AG04450 (cell line): Measurements from ENCODE around the gene NRCAM. TPM values are rescaled to one million over a fixed set of nuclear protein-coding genes. Genes with fewer than 3 reads are reported as not detected.
"Not testable (repeated sequence)": the region's sequence is repeated elsewhere in the genome, so short reads cannot be mapped to it uniquely, and the experiment has no call there.

ENCODE experiments used
- CTCF ChIA-PET: fragments of 300-600, 350-600 bp; formaldehyde crosslinking; extraction: SDS; loops from one replicate; lab custom pipeline; 2022; ENCODE audit warnings: antibody characterized with exemption, inconsistent platforms; lab: Charles Lee
- POLR2A ChIA-PET: fragments of 350-600 bp; formaldehyde crosslinking; extraction: SDS; loops from one replicate; lab custom pipeline; 2021; ENCODE audit warnings: antibody characterized with exemption, inconsistent platforms; lab: Yijun Ruan, JAX
- DNase-seq: peaks from one replicate; pipeline ENCODE4 v3.0.0-alpha.2; 2011; ENCODE audit warnings: low read depth, low spot score
- H3K27ac ChIP-seq: one replicate; pipeline ENCODE4 v1.5.1; 2012; ENCODE audit warnings: low read depth, low read length, control low read depth
- H3K27me3 ChIP-seq: one replicate; pipeline ENCODE4 v1.6.0; 2012; ENCODE audit warnings: low read length; ENCODE audit not compliant: control insufficient read depth, insufficient read depth
- H3K4me3 ChIP-seq: 2 replicates; pipeline ENCODE4 v1.5.1; 2011; ENCODE audit warnings: mild to moderate bottlenecking, low read depth, low read length, control low read depth
- H3K9me3 ChIP-seq: 2 replicates; pipeline ENCODE4 v1.5.1; 2012; ENCODE audit warnings: low read length; ENCODE audit not compliant: control insufficient read depth, insufficient read depth
- polyA plus RNA-seq: library from polyadenylated mRNA; depleted of rRNA; stranded (reverse); fragments of >200 nt; gene quantifications from 2 replicates; pipeline ENCODE4 v1.2.3, GENCODE V29; 2011
- TF ChIP-seq, protein P1 (sequence below): IDR thresholded peaks from 2 replicates; pipeline ENCODE4 v1.5.1; 2011; ENCODE audit warnings: low read depth, low read length, control low read depth, inconsistent platforms

The NRCAM gene
- polyA plus RNA-seq, 1 experiment, result 0.66 TPM

DNA sequence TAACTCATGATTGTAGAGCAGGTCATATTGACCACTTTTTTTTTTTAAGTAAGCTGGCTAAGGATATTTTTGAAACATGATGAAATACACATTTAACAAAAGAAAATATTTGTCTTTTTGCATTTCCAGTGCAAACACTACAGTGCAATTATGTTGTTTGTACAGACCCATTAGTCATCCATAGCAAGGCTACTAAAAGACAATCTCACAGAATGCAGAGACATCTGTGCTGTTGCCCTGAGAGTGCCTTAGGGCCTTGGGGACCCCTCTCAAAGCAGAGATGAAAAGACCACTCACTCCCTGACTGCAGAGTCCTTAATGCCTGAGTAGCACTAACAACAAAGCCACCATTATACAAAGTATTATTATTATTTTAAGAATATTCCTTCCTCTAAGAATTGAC is 104.5 kb downstream of the NRCAM start:
- no peaks in the 10 kb centered on the region for H3K9me3 ChIP-seq
- POLR2A ChIA-PET, result no interaction called here
- H3K27ac ChIP-seq, result no peak overlapping the region
- TF ChIP-seq, protein P1, sequence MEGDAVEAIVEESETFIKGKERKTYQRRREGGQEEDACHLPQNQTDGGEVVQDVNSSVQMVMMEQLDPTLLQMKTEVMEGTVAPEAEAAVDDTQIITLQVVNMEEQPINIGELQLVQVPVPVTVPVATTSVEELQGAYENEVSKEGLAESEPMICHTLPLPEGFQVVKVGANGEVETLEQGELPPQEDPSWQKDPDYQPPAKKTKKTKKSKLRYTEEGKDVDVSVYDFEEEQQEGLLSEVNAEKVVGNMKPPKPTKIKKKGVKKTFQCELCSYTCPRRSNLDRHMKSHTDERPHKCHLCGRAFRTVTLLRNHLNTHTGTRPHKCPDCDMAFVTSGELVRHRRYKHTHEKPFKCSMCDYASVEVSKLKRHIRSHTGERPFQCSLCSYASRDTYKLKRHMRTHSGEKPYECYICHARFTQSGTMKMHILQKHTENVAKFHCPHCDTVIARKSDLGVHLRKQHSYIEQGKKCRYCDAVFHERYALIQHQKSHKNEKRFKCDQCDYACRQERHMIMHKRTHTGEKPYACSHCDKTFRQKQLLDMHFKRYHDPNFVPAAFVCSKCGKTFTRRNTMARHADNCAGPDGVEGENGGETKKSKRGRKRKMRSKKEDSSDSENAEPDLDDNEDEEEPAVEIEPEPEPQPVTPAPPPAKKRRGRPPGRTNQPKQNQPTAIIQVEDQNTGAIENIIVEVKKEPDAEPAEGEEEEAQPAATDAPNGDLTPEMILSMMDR, result no peak
- no peak for DNase-seq
- CTCF ChIA-PET, result no interaction called here
- no peak overlapping the region for H3K4me3 ChIP-seq
- H3K27me3 ChIP-seq, result no peaks in the 10 kb centered on the region

DNA sequence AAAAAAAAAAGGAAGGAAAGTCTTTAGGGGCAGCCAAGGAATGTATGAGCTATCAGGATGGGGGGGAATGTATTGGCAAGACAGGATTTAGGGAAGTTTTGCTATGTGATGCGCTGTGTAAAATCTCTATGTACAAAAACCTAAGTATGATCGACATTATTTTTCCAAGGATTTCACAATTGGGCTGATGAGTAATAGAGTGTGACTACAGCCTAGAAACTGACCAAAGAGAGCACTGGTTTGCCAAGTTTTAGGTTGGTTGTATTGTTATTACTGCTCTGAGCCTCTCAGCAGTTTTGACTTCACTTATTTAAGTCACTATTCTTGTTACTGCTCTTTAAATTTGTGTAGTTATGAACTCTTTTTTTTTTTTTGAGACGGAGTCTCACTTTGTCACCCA is 107.3 kb downstream of the NRCAM start:
- TF ChIP-seq, protein P1, result no peak
- no peak overlapping the region for H3K27ac ChIP-seq
- ChIA-PET CTCF (no interaction called here), POLR2A (no interaction called here)
- H3K27me3 ChIP-seq, result no peaks in the 10 kb centered on the region
- no peak overlapping the region for H3K4me3 ChIP-seq
- no peak for DNase-seq
- H3K9me3 ChIP-seq, result no peaks in the 10 kb centered on the region

DNA sequence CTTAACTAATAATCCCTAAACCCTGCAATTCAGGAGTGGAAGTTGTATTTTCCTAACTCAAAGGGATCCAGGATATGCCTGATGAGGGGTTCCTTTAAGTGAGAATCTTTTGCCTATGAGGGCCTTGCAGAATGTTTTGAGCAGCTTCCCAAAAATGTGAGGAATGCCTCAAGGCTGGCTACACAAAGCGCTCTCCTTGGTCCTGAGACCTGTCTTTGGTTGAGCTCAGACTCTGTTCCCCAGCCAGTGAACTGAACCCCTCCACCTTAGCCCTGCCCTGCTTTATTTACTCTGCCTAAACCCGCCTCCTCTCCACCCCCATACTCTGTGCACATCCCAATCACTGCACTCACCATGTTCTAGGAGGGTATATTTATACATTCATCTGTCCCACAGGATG is 108.6 kb downstream of the NRCAM start:
- no peak for DNase-seq
- TF ChIP-seq, protein P1, result no peak
- Histone ChIP-seq H3K9me3 (no peaks in the 10 kb centered on the region), H3K27me3 (no peaks in the 10 kb centered on the region), H3K27ac (no peak overlapping the region), H3K4me3 (no peak overlapping the region)
- ChIA-PET POLR2A (no interaction called here), CTCF (interaction anchor here (0.7 to 1.0 kb wide), 2 partner anchors 148 to 165 kb away, joined by 3 to 4 read pairs; no protein-coding TSS in a partner anchor)

DNA sequence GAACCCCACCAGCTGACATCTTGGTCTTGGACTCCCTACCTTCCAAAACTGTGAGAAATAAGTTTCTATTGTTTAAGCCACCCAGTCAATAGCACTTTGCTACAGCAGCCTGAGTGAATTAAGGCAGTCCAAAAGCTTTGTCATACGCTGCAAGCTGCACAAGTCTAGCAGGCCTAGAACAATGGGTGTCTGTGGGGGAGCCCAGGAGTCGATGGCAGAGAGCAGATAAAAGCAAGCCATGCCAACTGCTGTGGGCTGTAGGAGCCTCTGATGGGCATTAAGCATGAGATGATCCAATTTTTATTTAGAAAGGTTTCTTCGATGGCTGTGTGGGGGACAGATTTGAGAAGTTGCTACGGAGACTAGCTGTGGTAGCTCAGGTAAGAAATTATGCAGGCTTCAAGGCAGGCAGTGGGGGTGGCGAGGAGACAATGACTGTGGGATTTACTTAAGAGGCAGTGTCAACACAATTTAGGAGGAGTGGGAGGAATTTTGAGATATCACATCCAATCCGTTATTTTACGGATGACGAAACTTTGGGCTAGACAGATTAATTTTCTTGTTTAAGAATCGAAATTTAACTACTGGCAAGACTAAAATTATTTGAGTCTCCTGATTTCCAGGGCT is 110.4 kb downstream of the NRCAM start:
- Histone ChIP-seq H3K27me3 (no peaks in the 10 kb centered on the region), H3K9me3 (no peaks in the 10 kb centered on the region), H3K27ac (no peak overlapping the region), H3K4me3 (no peak overlapping the region)
- POLR2A ChIA-PET, result no interaction called here
- CTCF ChIA-PET, result no interaction called here
- TF ChIP-seq, protein P1, result no peak
- no peak for DNase-seq

DNA sequence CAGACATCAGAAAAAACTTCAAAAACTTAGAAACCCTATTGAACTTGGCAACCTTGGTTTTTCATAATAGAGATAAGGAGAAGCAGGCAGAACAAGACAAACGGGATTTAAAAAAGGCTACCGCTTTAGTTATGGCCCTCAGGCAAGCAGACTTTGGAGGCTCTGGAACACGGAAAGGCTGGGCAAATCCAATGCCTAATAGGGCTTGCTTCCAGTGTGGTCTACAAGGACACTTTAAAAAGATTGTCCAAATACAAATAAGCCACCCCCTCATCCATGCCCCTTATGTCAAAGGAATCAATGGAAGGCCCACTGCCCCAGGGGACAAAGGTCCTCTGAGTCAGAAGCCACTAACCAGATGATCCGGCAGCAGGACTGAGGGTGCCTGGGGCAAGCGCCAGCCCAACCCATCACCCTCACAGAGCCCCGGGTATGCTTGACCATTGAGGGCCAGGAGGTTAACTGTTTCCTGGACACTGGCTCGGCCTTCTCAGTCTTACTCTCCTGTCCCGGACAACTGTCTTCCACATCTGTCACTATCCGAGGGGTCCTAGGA is 115.3 kb downstream of the NRCAM start:
- ChIA-PET POLR2A (no interaction called here), CTCF (no interaction called here)
- H3K4me3 ChIP-seq, result no peak overlapping the region
- H3K9me3 ChIP-seq, result no peaks in the 10 kb centered on the region
- H3K27ac ChIP-seq, result no peak overlapping the region
- no peak for DNase-seq
- H3K27me3 ChIP-seq, result no peaks in the 10 kb centered on the region
- TF ChIP-seq, protein P1, result no peak

DNA sequence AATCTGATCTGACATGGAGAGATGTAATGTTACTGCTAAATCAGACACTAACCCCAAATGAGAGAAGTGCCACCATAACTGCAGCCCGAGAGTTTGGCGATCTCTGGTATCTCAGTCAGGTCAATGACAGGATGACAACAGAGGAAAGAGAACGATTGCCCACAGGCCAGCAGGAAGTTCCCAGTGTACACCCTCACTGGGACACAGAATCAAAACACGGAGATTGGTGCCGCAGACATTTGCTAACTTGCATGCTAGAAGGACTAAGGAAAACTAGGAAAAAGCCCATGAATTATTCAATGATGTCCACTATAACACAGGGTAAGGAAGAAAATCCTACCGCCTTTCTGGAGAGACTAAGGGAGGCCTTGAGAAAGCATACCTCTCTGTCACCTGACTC is 115.8 kb downstream of the NRCAM start:
- CTCF ChIA-PET, DNase-seq, H3K27me3 ChIP-seq, H3K4me3 ChIP-seq, POLR2A ChIA-PET, H3K9me3 ChIP-seq, H3K27ac ChIP-seq: not testable (repeated sequence)
